HG02610 (cell line): ENCODE results near the gene TAF8.

Experiments used
- ATAC-seq: cut with Tn5 transposase; IDR thresholded peaks from one replicate; pipeline ENCODE4 v1.9.1; 2021; ENCODE audit warnings: mild to moderate bottlenecking, moderate library complexity; ENCODE audit not compliant: unreplicated experiment

TAF8 gene

DNA sequence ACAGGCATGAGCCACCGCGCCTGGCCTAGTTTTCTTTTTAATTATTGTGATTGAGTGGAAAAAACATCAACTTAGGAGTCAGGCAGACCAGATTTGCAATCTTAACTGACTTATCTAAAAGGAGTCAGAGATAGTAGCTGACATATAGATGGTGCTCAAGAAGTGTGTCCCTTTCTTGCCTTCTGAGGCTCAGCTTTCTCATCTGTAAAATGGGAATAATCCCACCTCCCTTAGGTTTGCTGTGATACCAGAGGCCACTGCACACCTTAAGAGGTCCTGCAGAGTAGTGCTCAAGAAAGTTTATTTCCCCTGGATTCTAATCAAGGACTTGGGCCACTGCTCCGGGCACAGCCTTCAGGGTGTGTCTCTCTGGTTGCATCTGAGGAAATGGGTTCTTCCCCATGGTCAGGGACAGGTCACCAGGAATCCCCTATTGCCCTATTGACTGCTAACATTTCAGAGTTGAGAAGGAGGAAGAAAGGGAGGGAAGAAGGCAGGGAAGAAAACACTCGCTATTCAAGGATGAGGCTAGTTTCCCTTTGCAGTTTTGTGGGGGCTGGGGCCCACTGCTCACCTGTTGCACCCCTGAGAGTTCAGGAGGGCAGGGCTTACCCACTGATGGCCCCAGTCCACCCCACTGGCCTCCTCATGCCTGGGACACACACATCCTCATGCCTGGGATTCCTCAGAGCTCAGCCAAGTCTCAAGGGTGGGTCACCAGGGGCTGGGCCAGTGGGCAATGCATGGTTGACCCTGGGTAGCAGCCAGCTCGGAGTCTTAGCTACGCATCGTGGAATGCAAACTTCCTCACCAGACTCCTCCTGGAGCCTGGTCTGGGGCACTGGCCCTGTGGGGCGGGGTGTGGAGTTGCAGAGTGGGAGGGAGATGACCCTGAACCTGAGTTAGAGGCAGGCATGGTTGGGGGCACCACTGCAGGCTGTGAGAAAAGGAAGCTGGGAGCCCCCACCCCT, 70.9 kb downstream of the TAF8 start:
- no peak for ATAC-seq

DNA sequence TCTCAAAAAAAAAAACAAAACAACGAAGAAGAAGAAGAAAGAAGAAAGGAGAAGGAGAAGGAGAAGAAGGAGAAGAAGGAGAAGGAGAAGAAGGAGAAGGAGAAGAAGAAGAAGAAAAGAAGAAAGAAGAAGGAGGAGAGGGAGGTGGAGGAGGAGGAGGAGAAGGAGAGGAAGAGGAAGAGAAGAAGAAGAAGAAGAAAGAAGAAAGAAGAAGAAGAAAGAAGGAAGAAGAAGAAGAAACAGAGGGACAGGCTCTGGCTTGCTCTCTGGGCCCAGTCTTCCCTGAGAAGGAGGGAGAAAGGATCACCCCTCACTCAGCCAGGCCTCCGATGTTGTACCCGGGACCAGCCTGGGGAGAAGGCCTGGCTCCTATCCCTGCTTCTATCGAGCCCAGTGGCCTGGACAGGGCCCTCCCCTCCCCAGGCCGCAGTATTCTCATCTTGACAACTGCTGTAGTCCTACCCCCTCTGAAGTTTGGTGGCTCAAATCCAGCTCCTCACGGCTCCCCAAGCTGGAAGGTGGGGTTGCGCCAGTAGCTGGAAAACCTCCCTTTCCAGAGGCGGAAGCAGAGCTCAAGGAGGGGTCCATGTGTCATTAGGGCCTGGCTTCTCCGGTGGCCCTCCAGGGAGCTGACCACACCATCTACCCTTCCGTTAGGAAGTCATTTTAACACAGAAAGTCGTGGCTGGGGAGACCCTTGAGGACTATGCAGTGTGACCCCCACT, 73.2 kb downstream of the TAF8 start:
- ATAC-seq: no peak

DNA sequence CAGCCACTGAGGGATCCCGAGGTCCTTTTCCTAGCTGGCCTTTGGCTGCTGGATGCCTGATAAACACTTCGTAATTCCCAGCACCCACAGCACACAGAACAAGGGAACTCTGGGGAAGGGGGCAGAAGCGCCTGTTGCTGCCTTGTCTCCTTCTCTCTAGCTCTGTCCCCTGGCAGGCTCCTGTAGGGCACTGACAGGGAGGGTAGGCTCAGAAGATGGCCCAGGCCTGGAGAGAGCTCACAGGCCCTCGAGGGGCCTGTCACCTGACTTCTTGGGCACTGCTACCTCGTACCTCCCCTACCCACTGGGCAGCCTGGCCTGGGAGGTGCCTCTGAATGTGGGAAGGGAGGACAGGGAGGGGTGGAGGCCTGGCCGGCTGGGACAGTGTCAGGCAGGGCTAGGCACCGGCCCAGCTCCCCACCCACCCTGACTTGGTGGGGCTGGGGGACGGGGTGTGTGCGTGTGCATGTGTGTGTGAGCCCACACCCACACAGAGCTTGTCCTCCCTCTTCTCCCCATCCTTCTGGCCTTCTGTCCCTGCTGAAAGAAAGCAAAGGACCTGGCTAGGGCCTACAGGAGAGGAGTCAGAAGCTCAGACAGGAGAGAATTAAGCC, 74.0 kb downstream of the TAF8 start:
- no peak for ATAC-seq

DNA sequence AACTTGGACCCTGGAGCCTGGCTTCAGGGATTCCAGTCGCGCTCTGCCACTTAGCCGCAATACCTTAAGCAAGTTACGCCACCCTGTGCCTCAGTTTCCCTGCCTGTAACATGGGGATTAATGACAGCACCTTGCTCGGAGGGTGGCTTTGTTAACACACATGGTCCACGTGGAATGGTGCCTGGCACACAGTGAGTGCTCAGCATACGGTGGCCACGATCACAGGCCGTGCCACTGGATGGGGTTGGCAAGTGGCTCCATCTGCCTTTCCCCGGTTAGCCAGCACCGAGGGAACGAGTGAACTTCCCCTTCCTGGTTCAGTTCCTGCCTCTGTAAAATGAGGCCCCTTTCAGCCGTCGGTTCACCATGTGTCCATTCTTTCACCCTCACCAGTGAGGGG, 74.9 kb downstream of the TAF8 start:
- ATAC-seq: no peak

DNA sequence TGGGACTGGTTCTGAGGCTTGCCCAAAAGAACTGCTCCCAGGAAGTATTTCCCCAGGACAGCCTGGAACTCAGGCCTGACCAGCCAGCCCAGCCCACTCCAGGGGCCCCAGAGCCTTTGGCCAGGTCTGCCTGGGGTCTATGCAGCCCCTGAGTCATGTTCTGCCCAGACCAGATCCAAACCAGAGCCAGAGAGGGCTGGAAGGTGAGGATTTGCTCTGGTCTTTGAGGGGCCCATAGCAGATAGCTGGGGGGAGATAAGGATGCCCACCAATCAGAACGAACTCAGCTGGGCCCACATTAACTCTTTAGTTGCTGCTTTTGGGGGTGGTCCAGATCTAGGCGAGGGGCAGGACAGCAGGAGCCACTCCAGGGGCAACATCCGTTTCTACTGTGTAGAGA, 75.3 kb downstream of the TAF8 start:
- ATAC-seq: no peak

DNA sequence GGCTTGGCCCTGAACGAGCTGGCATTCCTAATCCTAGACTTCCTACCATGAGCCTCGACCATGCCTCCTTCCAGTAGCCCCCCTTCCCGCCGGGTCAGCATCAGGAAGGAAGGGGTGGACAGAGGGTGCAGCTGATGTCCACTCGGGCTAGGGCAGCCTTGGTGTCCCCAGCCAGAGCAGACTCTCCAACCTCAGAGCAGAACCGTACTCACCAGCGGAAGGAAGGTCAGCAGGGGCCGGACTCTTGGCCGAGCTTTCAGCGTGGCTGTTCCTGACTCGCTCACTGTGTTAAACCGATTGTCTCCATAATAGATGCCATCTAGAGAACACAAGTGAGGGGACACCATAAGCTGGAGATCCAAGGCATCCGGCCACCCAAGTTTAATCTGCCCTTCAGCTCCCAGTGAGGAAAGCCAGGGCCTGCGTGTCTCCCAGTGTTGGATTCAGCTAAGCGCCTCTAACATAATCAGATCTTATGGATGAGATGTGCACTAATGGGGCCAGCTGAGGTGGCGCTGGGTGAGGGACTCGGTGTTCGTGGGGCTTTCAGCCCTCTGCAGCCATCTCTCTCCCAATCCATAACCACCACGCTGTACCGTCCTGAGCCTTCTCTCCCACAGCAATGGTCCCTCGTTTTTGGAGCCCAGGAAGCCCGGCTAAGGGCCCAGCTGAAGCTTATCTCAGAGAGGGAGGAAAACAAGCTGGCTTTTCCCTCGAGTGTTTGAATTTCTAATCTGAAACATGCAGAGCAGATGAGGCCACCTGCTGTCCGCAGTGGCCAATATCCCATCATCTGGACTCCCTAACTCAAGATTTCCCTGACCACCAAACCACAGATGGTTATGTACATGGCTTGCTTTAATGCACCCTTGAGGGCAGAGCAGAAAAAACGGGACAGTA, 78.4 kb downstream of the TAF8 start:
- ATAC-seq: no peak

DNA sequence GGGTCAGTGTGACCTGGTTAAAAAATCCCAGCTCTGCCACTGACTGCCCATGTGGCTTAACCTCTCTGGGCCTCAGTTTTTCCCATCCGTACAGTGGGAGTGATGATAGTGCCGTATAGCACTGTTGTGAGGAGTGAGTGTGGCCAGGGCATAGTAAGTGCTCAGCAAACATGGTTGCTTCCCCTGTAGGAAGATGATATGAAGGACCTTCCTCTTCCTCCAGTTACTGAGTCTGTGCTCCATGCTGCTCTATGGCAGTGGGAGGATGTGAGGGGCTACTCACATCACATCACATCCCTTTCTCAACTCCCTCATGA, 79.0 kb downstream of the TAF8 start:
- ATAC-seq: no peak

DNA sequence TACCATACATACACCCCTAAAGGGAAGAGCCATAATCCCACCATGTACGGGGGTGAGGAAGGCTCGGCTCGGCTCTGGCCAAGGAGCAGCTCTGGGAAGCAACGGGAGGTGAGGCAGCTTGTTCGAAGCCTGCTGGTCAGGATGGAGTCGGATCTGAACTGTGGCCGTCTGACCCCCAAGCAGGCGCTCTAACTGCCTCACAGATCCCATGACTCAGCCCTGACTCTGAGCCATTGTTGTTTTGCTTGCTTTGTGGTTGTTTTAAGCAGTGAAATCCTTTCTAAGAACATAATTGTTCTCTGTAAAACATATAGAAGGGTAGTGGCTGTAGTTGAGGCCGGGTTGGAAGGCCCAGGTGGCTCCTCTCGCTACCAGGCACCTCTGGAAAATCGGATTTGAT, 81.2 kb downstream of the TAF8 start:
- no peak for ATAC-seq

DNA sequence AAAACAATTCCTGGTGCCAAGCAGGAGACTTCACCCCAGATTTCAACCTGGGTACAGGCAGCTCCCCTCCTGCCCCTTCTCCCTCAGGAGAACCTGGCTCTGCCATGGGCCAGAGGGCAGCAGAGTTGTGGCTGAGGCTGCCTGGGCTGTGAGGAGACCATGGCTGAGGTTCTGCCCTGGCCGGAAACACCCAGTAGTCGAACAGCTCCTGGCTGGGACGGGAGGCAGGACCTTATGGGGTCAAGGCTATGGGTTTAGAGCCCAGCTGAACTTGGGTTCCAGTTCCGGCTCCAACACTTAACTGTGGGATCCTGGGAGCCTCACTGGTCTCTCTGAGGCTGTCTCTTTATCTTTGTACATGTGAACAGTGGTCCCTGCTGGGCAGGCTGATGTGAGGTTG, 83.6 kb downstream of the TAF8 start:
- ATAC-seq: no peak

DNA sequence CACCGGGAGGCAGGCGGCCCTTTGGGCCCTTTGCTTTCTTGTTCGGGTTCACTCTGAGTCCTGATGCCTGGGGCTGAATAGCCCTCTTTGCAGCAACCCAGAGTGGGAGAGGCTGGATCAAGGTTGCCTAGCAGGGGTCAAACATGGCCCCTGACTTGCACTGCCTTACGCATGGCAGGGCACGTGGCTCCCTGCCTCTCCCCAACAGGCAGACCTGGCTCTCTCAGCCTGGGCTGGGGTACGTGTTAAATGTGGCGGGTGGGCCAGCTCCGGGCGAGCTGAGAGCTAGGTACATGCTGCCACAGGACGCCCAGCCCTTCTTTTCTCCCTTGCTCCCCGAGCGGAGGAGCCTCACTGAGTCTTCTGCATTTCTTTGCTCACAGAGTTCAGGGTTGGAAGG, 84.8 kb downstream of the TAF8 start:
- ATAC-seq: no peak

DNA sequence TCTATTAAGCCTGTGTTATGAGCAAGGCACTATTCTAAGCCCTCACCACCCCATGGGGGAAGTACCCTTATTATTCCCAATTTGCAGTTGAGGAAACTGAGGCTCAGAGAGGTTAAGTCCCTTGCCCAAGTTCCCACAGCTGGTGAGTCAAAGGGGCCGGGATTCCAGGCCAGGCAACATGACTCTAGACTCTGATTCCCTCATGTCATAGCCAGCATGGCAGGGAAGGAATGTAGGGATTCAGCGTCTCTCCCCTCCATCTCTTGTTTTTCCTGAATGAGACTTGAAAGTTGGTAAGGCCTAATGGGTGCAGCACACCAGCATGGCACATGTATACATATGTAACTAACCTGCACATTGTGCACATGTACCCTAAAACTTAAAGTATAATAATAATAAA, 85.4 kb downstream of the TAF8 start:
- ATAC-seq: no peak

DNA sequence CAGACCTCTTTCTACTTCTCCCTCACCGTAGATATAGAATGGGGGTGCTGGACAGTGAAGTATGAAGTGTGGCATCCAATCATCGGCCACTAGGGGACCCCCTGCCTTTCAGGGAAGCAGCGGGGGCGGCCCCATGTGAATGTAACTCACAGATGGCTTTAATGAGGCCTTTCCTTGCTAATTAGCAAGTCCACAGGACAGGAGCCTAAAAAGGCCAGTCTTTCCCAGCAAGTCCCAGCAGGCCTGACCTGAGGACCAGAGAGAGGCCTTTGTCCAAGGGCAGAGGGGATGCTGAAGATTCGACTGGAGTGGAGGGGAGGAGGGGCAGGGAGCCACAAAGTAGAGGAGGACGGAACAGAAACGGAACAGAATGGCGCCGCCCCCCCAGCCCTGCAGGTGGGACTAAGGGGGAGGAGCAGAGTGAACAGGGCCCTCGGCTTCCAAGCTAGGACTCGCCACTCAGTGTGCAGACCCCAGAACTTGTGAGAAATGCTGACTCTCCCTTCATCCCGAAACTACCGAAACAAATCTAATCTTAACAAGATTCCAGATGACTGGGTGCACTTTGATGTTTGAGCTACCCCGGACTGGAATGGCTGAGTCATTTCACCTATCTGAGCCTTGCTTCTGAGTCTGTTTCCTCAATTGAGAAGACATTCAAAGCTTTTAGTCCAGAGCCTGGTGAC, 86.3 kb downstream of the TAF8 start:
- ATAC-seq: no peak
